HepG2 (cell line): ENCODE measurements around the gene PPP1R27. TPM values are rescaled to one million over a fixed set of nuclear protein-coding genes. Genes with fewer than 3 reads are reported as not detected.

Experiments
- AFF4 ChIP-seq: sonication (generic); formaldehyde crosslinking; IDR thresholded peaks from 2 replicates; pipeline ENCODE4 v1.4.0; 2020; ENCODE audit warnings: missing genetic modification reagents
- BRF2 ChIP-seq: sonication (generic); formaldehyde crosslinking; IDR thresholded peaks from 2 replicates; pipeline ENCODE4 v1.8.1; 2022; ENCODE audit warnings: mild to moderate bottlenecking, missing genetic modification reagents
- CREBL2 ChIP-seq: sonication (generic); formaldehyde crosslinking; IDR thresholded peaks from 2 replicates; pipeline ENCODE4 v1.8.1; 2023; ENCODE audit warnings: missing genetic modification reagents, mild to moderate bottlenecking, borderline replicate concordance
- ETV5 ChIP-seq: IDR thresholded peaks from 2 replicates; pipeline ENCODE4 v1.6.1; 2018; ENCODE audit warnings: missing biosample characterization, missing genetic modification reagents, inconsistent platforms, borderline replicate concordance
- KDM2A ChIP-seq: sonication (generic); formaldehyde crosslinking; IDR thresholded peaks from 2 replicates; pipeline ENCODE4 v1.4.0; 2020; ENCODE audit warnings: low read depth, missing genetic modification reagents, borderline replicate concordance
- LRRFIP1 ChIP-seq: sonication (generic); formaldehyde crosslinking; conservative IDR thresholded peaks from 2 replicates; pipeline ENCODE4 v1.4.0; 2020; ENCODE audit warnings: missing genetic modification reagents
- MAZ ChIP-seq, 2 experiments: sonication (generic) in 1 of 2; formaldehyde crosslinking in 1 of 2; IDR thresholded peaks; 2 replicates each; pipeline versions ENCODE4 v1.5.0 to v1.6.1; 2012 to 2020; ENCODE audit warnings: low read depth in 2 of 2, mild to moderate bottlenecking in 2 of 2, borderline replicate concordance in 1 of 2, improper control_type of control experiment in 1 of 2, low read length in 1 of 2, missing genetic modification reagents in 1 of 2, moderate library complexity in 1 of 2
- MYNN ChIP-seq: sonication (generic); formaldehyde crosslinking; IDR thresholded peaks from 2 replicates; pipeline ENCODE4 v1.4.0; 2020; ENCODE audit warnings: mild to moderate bottlenecking, low read depth, missing genetic modification reagents
- PLSCR1 ChIP-seq: sonication (generic); formaldehyde crosslinking; IDR thresholded peaks from 2 replicates; pipeline ENCODE4 v1.5.0; 2020; ENCODE audit warnings: missing genetic modification reagents, mild to moderate bottlenecking, borderline replicate concordance
- ZNF17 ChIP-seq: sonication (generic); formaldehyde crosslinking; IDR thresholded peaks from 2 replicates; pipeline ENCODE4 v1.5.0; 2020; ENCODE audit warnings: mild to moderate bottlenecking, missing genetic modification reagents
- ZNF33A ChIP-seq: sonication (generic); formaldehyde crosslinking; IDR thresholded peaks from 2 replicates; pipeline ENCODE4 v1.5.1; 2020; ENCODE audit warnings: missing genetic modification reagents, mild to moderate bottlenecking, moderate library complexity, borderline replicate concordance
- ZSCAN20 ChIP-seq: sonication (generic); formaldehyde crosslinking; IDR thresholded peaks from 2 replicates; pipeline ENCODE4 v1.4.0; 2020; ENCODE audit warnings: missing genetic modification reagents, mild to moderate bottlenecking, borderline replicate concordance
- polyA plus RNA-seq, 8 experiments: library from polyadenylated mRNA; depleted of rRNA in 3 of 8; stranded (reverse) in 7 of 8; unstranded in 1 of 8; fragments of >200 nt; fragmentation: Illumina TruSeq in 4 of 8; extraction: Trizol in 4 of 8; gene quantifications; 2 replicates each; pipeline versions ENCODE4 v1.2.1 to v1.2.3, GENCODE V29; 2011 to 2016; ENCODE audit warnings: low read depth in 4 of 8, missing spikeins in 1 of 8, mixed read lengths in 1 of 8; ENCODE audit not compliant: insufficient read depth in 1 of 8
- total RNA-seq, 5 experiments: library from RNA; depleted of rRNA; stranded (reverse); fragments of >200 nt; fragmentation: Illumina TruSeq; extraction: Trizol; gene quantifications; 2 replicates each; pipeline ENCODE4 v1.2.3, GENCODE V29; 2016; ENCODE audit warnings: low read depth in 1 of 5

The PPP1R27 gene
- total and polyA plus RNA-seq, 2 of the 13 experiments (the other 11 are each of a cell fraction or from before 2014, with no cell fraction given) = 0.17 to 1.00 TPM

GRCh38 chr17:81867991-81868673 lies 33.3 kb upstream of the PPP1R27 start (continued):
- TF ChIP-seq MYNN (CRISPR knock-in tag) (peak; percentile 41; the same call in 1 of the 2 replicates), KDM2A (CRISPR knock-in tag) (peak; percentile 41; the same call in 1 of the 2 replicates), PLSCR1 (CRISPR knock-in tag) (no peak), MAZ (IDR thresholded peaks at IDR 0.05; ENCODE audit: borderline replicate concordance, low read depth, low read length) (peak; percentile 14; the same call in 1 of the 2 replicates), MAZ (CRISPR knock-in tag; IDR thresholded peaks at IDR 0.05; ENCODE audit: low read depth) (no peak; the same call in 1 of the 2 replicates), LRRFIP1 (CRISPR knock-in tag) (no peak), AFF4 (0 out of 2 replicates have a peak, but pooled peaks have one; percentile 73), ETV5 (CRISPR knock-in tag) (no peak), BRF2 (peak; percentile 75; the same call in 1 of the 2 replicates), ZNF17 (CRISPR knock-in tag) (no peak), ZNF33A (CRISPR knock-in tag) (0 out of 2 replicates have a peak, but pooled peaks have one; percentile 11), CREBL2 (CRISPR knock-in tag) (no peak; the same call in 1 of the 2 replicates), ZSCAN20 (CRISPR knock-in tag) (0 out of 2 replicates have a peak, but pooled peaks have one; percentile 40)
